ENCODE measurements around the gene THADA.

THADA gene

GRCh38 chr2:43226558-43226954, 369.3 kb downstream of the THADA start, which contains the start of gene ZFP36L2:
TSS of gene ZFP36L2 (minus strand) at chr2:43226606. CDS start at chr2:43226315, 291 bp downstream.
- peak; percentile 81 to 91 for DNase-seq (ENCODE audit: low read depth in 2 of 2, low spot score in 1 of 2)

- DNase-seq (ENCODE audit: low read depth in 2 of 2, low spot score in 1 of 2) = peak in 1 of 2 donors; percentile 55
Observed at GRCh38 chr2:43225788-43226557, 369.9 kb downstream of the THADA start.

GRCh38 chr2:43225093-43225787, 370.6 kb downstream of the THADA start:
- peak in 1 of 2 donors; percentile 33 for DNase-seq (ENCODE audit: low read depth in 2 of 2, low spot score in 1 of 2)

- no peak for DNase-seq (ENCODE audit: low read depth in 2 of 2, low spot score in 1 of 2)
Observed at GRCh38 chr2:43224571-43225092, 371.2 kb downstream of the THADA start.

GRCh38 chr2:43224131-43224570, 371.7 kb downstream of the THADA start:
- peak; percentile 50 to 54 for DNase-seq (ENCODE audit: low read depth in 2 of 2, low spot score in 1 of 2)

- DNase-seq (ENCODE audit: low read depth in 2 of 2, low spot score in 1 of 2) = no peak
Observed at GRCh38 chr2:43223521-43224001, 372.3 kb downstream of the THADA start.

- DNase-seq (ENCODE audit: low read depth in 2 of 2, low spot score in 1 of 2) = no peak
Observed at GRCh38 chr2:43222475-43223309, 373.1 kb downstream of the THADA start.

GRCh38 chr2:43221763-43222474, 373.9 kb downstream of the THADA start:
- DNase-seq (ENCODE audit: low read depth in 2 of 2, low spot score in 1 of 2) = no peak

GRCh38 chr2:43221124-43221762, 374.6 kb downstream of the THADA start:
- DNase-seq (ENCODE audit: low read depth in 2 of 2, low spot score in 1 of 2) = no peak

- no peak for DNase-seq (ENCODE audit: low read depth in 2 of 2, low spot score in 1 of 2)
Observed at GRCh38 chr2:43220760-43221123, 375.1 kb downstream of the THADA start.

GRCh38 chr2:43220229-43220751, 375.5 kb downstream of the THADA start:
- no peak for DNase-seq (ENCODE audit: low read depth in 2 of 2, low spot score in 1 of 2)

- peak; percentile 34 to 46 for DNase-seq (ENCODE audit: low read depth in 2 of 2, low spot score in 1 of 2)
Observed at GRCh38 chr2:43219383-43220228, 376.2 kb downstream of the THADA start.

- peak; percentile 61 to 71 for DNase-seq (ENCODE audit: low read depth in 2 of 2, low spot score in 1 of 2)
Observed at GRCh38 chr2:43218702-43219382, 377.0 kb downstream of the THADA start.

GRCh38 chr2:43218155-43218701, 377.6 kb downstream of the THADA start:
- no peak for DNase-seq (ENCODE audit: low read depth in 2 of 2, low spot score in 1 of 2)

GRCh38 chr2:43217228-43218154, 378.3 kb downstream of the THADA start:
- no peak for DNase-seq (ENCODE audit: low read depth in 2 of 2, low spot score in 1 of 2)

- DNase-seq (ENCODE audit: low read depth in 2 of 2, low spot score in 1 of 2) = no peak
Observed at GRCh38 chr2:43216629-43217028, 379.2 kb downstream of the THADA start.
